WTC11 (cell line): ENCODE results near the gene AP4M1. TPM values are rescaled to one million over a fixed set of nuclear protein-coding genes. Genes with fewer than 3 reads are reported as not detected.

ENCODE experiments used
- ATAC-seq: fragments of 200-7000 bp; cut with Tn5 transposase; 2 replicates; pipeline ENCODE4 v1.10.0; 2021; ENCODE audit warnings: mild to moderate bottlenecking, moderate library complexity
- CTCF ChIA-PET: fragments of 300-600 bp; sonication (Branson Sonifier 250); formaldehyde crosslinking; loops from one replicate; lab custom pipeline; 2021; ENCODE audit warnings: antibody characterized with exemption; lab: Charles Lee
- POLR2A ChIA-PET: fragments of 350-600 bp; sonication (Branson Sonifier 250); formaldehyde crosslinking; loops from one replicate; lab custom pipeline; 2021; ENCODE audit warnings: antibody characterized with exemption; lab: Charles Lee
- DNase-seq: peaks from one replicate; pipeline ENCODE4 v3.0.0; 2021; ENCODE audit warnings: low spot score
- H3K27ac Mint-ChIP-seq: 2 replicates; pipeline ENCODE4 v1.8.0; 2021; ENCODE audit warnings: mixed read lengths
- H3K27me3 Mint-ChIP-seq: 2 replicates; pipeline ENCODE4 v1.8.0; 2021; ENCODE audit warnings: low read depth, mild to moderate bottlenecking, moderate library complexity, mixed read lengths
- H3K36me3 Mint-ChIP-seq: 2 replicates; pipeline ENCODE4 v1.8.0; 2021; ENCODE audit warnings: mixed read lengths
- H3K4me1 Mint-ChIP-seq: 2 replicates; pipeline ENCODE4 v1.8.0; 2022; ENCODE audit warnings: mixed read lengths
- H3K4me3 Mint-ChIP-seq: 2 replicates; pipeline ENCODE4 v1.8.0; 2021; ENCODE audit warnings: mild to moderate bottlenecking, moderate library complexity, mixed read lengths
- H3K9me3 Mint-ChIP-seq: 2 replicates; pipeline ENCODE4 v1.8.0; 2021; ENCODE audit warnings: mixed read lengths
- ATF3 ChIP-seq: sonication (generic); formaldehyde crosslinking; conservative IDR thresholded peaks from 2 replicates; pipeline ENCODE4 v1.8.1; 2022; ENCODE audit warnings: mild to moderate bottlenecking, missing genetic modification reagents
- CREB1 ChIP-seq: sonication (generic); formaldehyde crosslinking; IDR thresholded peaks from 2 replicates; pipeline ENCODE4 v1.8.0; 2023; ENCODE audit warnings: mild to moderate bottlenecking, missing genetic modification reagents
- E2F5 ChIP-seq: sonication (generic); formaldehyde crosslinking; IDR thresholded peaks from 2 replicates; pipeline ENCODE4 v1.8.1; 2022; ENCODE audit warnings: mild to moderate bottlenecking, moderate library complexity, missing genetic modification reagents
- ELF4 ChIP-seq: sonication (generic); formaldehyde crosslinking; IDR thresholded peaks from 2 replicates; pipeline ENCODE4 v1.8.1; 2022; ENCODE audit warnings: low read depth, mild to moderate bottlenecking, moderate library complexity, missing genetic modification reagents
- ETV6 ChIP-seq: sonication (generic); formaldehyde crosslinking; IDR thresholded peaks from 2 replicates; pipeline ENCODE4 v1.8.1; 2022; ENCODE audit warnings: mild to moderate bottlenecking, missing genetic modification reagents
- FOXK1 ChIP-seq: sonication (generic); formaldehyde crosslinking; IDR thresholded peaks from 2 replicates; pipeline ENCODE4 v1.8.0; 2022; ENCODE audit warnings: mild to moderate bottlenecking, moderate library complexity, missing genetic modification reagents
- JAZF1 ChIP-seq: fragments of 250-450 bp; sonication (Bioruptor Pico); IDR thresholded peaks from 2 replicates; pipeline ENCODE4 v1.9.0; 2021; ENCODE audit warnings: moderate library complexity, mild to moderate bottlenecking, inconsistent platforms
- MLX ChIP-seq: sonication (generic); formaldehyde crosslinking; IDR thresholded peaks from 2 replicates; pipeline ENCODE4 v1.8.1; 2023; ENCODE audit warnings: mild to moderate bottlenecking, missing genetic modification reagents, moderate library complexity
- MXD4 ChIP-seq: fragments of 250-450 bp; sonication (Bioruptor Pico); IDR thresholded peaks from 2 replicates; pipeline ENCODE4 v1.8.0; 2021; ENCODE audit warnings: mild to moderate bottlenecking, moderate library complexity, borderline replicate concordance
- MYBL2 ChIP-seq: sonication (generic); formaldehyde crosslinking; IDR thresholded peaks from 2 replicates; pipeline ENCODE4 v1.8.1; 2023; ENCODE audit warnings: mild to moderate bottlenecking, moderate library complexity, missing genetic modification reagents
- NFATC4 ChIP-seq: fragments of 250-450 bp; sonication (Bioruptor Pico); IDR thresholded peaks from 2 replicates; pipeline ENCODE4 v1.9.0; 2021; ENCODE audit warnings: mild to moderate bottlenecking
- NFE2L1 ChIP-seq: sonication (generic); formaldehyde crosslinking; IDR thresholded peaks from 2 replicates; pipeline ENCODE4 v1.8.1; 2023; ENCODE audit warnings: missing genetic modification reagents
- NFYB ChIP-seq: sonication (generic); formaldehyde crosslinking; conservative IDR thresholded peaks from 2 replicates; pipeline ENCODE4 v1.8.0; 2022; ENCODE audit warnings: low read depth, missing genetic modification reagents
- NR1H2 ChIP-seq: sonication (generic); formaldehyde crosslinking; IDR thresholded peaks from 2 replicates; pipeline ENCODE4 v1.9.0; 2021; ENCODE audit warnings: mild to moderate bottlenecking, moderate library complexity, missing genetic modification reagents
- OVOL2 ChIP-seq: fragments of 250-450 bp; sonication (Bioruptor Pico); IDR thresholded peaks from 2 replicates; pipeline ENCODE4 v1.9.0; 2021; ENCODE audit warnings: mild to moderate bottlenecking, borderline replicate concordance
- SMAD4 ChIP-seq: sonication (generic); formaldehyde crosslinking; IDR thresholded peaks from 2 replicates; pipeline ENCODE4 v1.8.0; 2022; ENCODE audit warnings: mild to moderate bottlenecking, missing genetic modification reagents
- SOX15 ChIP-seq: fragments of 250-450 bp; sonication (Bioruptor Pico); IDR thresholded peaks from 2 replicates; pipeline ENCODE4 v1.9.0; 2021; ENCODE audit warnings: mild to moderate bottlenecking
- TCF7 ChIP-seq: sonication (generic); formaldehyde crosslinking; IDR thresholded peaks from 2 replicates; pipeline ENCODE4 v1.8.0; 2022; ENCODE audit warnings: mild to moderate bottlenecking, low read depth, missing genetic modification reagents, moderate library complexity
- ZNF121 ChIP-seq: sonication (generic); formaldehyde crosslinking; IDR thresholded peaks from 2 replicates; pipeline ENCODE4 v1.8.0; 2023; ENCODE audit warnings: missing genetic modification reagents
- ZNF138 ChIP-seq: sonication (generic); formaldehyde crosslinking; conservative IDR thresholded peaks from 2 replicates; pipeline ENCODE4 v1.8.1; 2022; ENCODE audit warnings: mild to moderate bottlenecking, moderate library complexity, missing genetic modification reagents
- ZNF416 ChIP-seq: fragments of 250-450 bp; sonication (Bioruptor Pico); IDR thresholded peaks from 2 replicates; pipeline ENCODE4 v1.9.0; 2021; ENCODE audit warnings: mild to moderate bottlenecking, inconsistent platforms
- ZNF423 ChIP-seq: fragments of 250-450 bp; sonication (Bioruptor Pico); IDR thresholded peaks from 2 replicates; pipeline ENCODE4 v2.1.2; 2022; ENCODE audit warnings: mild to moderate bottlenecking, moderate library complexity
- ZNF512 ChIP-seq: sonication (generic); formaldehyde crosslinking; IDR thresholded peaks from 2 replicates; pipeline ENCODE4 v1.8.1; 2022; ENCODE audit warnings: missing genetic modification reagents, borderline replicate concordance
- total RNA-seq: library from RNA; stranded (reverse); gene quantifications from 3 replicates; pipeline ENCODE4 v1.2.3, GENCODE V29; 2021
- TF ChIP-seq, protein P1 (sequence below): fragments of 250-450 bp; sonication (Bioruptor Pico); IDR thresholded peaks from 2 replicates; pipeline ENCODE4 v1.9.0; 2021; ENCODE audit warnings: mild to moderate bottlenecking, borderline replicate concordance
- TF ChIP-seq, protein P2 (sequence below): sonication (generic); formaldehyde crosslinking; IDR thresholded peaks from 2 replicates; pipeline ENCODE4 v1.8.1; 2023; ENCODE audit warnings: mild to moderate bottlenecking, moderate library complexity, missing genetic modification reagents
- TF ChIP-seq, protein P3 (sequence below): fragments of 250-450 bp; sonication (Bioruptor Pico); IDR thresholded peaks from 2 replicates; pipeline ENCODE4 v1.9.0; 2021; ENCODE audit warnings: mild to moderate bottlenecking

AP4M1 gene
- total RNA-seq, 1 experiment from 2014 or later = 18.0 TPM

- Mint-ChIP-seq H3K4me1 (peaks cover 18% of the 10 kb centered on the region), H3K9me3 (no peaks in the 10 kb centered on the region), H3K4me3 (peak overlapping the region; percentile 99), H3K27ac (peak overlapping the region; percentile 99), H3K27me3 (peaks cover 15% of the 10 kb centered on the region), H3K36me3 (peaks cover 2% of the 10 kb centered on the region; the same call in 1 of the 2 replicates)
- ATAC-seq (peak; percentile 4; the same call in 1 of the 2 replicates), DNase-seq (no peak)
- CTCF ChIA-PET = interaction anchor here (0.6 to 2.1 kb wide), 5 partner anchors 13 to 702 kb away, joined by 3 to 5 read pairs (median 3); partner anchors contain the start of gene AP4M1
- POLR2A ChIA-PET = interaction anchor here (0.6 to 2.3 kb wide), 6 partner anchors 15 to 529 kb away, joined by 3 to 21 read pairs (median 3); partner anchors contain the start of genes AP4M1, LAMTOR4, MCM7 and TMEM225B
- no peak for TF ChIP-seq CREB1
- TF ChIP-seq NFE2L1 (CRISPR knock-in tag) = 0 out of 2 replicates have a peak, but pooled peaks have one; percentile 47
- TF ChIP-seq, protein P1, sequence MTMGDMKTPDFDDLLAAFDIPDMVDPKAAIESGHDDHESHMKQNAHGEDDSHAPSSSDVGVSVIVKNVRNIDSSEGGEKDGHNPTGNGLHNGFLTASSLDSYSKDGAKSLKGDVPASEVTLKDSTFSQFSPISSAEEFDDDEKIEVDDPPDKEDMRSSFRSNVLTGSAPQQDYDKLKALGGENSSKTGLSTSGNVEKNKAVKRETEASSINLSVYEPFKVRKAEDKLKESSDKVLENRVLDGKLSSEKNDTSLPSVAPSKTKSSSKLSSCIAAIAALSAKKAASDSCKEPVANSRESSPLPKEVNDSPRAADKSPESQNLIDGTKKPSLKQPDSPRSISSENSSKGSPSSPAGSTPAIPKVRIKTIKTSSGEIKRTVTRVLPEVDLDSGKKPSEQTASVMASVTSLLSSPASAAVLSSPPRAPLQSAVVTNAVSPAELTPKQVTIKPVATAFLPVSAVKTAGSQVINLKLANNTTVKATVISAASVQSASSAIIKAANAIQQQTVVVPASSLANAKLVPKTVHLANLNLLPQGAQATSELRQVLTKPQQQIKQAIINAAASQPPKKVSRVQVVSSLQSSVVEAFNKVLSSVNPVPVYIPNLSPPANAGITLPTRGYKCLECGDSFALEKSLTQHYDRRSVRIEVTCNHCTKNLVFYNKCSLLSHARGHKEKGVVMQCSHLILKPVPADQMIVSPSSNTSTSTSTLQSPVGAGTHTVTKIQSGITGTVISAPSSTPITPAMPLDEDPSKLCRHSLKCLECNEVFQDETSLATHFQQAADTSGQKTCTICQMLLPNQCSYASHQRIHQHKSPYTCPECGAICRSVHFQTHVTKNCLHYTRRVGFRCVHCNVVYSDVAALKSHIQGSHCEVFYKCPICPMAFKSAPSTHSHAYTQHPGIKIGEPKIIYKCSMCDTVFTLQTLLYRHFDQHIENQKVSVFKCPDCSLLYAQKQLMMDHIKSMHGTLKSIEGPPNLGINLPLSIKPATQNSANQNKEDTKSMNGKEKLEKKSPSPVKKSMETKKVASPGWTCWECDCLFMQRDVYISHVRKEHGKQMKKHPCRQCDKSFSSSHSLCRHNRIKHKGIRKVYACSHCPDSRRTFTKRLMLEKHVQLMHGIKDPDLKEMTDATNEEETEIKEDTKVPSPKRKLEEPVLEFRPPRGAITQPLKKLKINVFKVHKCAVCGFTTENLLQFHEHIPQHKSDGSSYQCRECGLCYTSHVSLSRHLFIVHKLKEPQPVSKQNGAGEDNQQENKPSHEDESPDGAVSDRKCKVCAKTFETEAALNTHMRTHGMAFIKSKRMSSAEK (CRISPR knock-in tag) = no peak
- TF ChIP-seq ATF3 (CRISPR knock-in tag) = no peak
- TF ChIP-seq E2F5 = 0 out of 2 replicates have a peak, but pooled peaks have one; percentile 53
- TF ChIP-seq FOXK1 (CRISPR knock-in tag) = 0 out of 2 replicates have a peak, but pooled peaks have one; percentile 13
- no peak for TF ChIP-seq SMAD4 (CRISPR knock-in tag)
- TF ChIP-seq, protein P2, sequence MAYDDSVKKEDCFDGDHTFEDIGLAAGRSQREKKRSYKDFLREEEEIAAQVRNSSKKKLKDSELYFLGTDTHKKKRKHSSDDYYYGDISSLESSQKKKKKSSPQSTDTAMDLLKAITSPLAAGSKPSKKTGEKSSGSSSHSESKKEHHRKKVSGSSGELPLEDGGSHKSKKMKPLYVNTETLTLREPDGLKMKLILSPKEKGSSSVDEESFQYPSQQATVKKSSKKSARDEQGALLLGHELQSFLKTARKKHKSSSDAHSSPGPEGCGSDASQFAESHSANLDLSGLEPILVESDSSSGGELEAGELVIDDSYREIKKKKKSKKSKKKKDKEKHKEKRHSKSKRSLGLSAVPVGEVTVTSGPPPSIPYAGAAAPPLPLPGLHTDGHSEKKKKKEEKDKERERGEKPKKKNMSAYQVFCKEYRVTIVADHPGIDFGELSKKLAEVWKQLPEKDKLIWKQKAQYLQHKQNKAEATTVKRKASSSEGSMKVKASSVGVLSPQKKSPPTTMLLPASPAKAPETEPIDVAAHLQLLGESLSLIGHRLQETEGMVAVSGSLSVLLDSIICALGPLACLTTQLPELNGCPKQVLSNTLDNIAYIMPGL (CRISPR knock-in tag) = no peak
- TF ChIP-seq ELF4 = no peak
- TF ChIP-seq ZNF121 (CRISPR knock-in tag) = peak; percentile 54; the same call in 1 of the 2 replicates
- no peak for TF ChIP-seq ETV6 (CRISPR knock-in tag)
- TF ChIP-seq MYBL2 (CRISPR knock-in tag) = no peak
- TF ChIP-seq ZNF416 (CRISPR knock-in tag) = no peak
- TF ChIP-seq JAZF1 (CRISPR knock-in tag) = no peak
- no peak for TF ChIP-seq OVOL2 (CRISPR knock-in tag)
- no peak for TF ChIP-seq NFATC4 (CRISPR knock-in tag)
- no peak for TF ChIP-seq NR1H2 (CRISPR knock-in tag)
- TF ChIP-seq, protein P3, sequence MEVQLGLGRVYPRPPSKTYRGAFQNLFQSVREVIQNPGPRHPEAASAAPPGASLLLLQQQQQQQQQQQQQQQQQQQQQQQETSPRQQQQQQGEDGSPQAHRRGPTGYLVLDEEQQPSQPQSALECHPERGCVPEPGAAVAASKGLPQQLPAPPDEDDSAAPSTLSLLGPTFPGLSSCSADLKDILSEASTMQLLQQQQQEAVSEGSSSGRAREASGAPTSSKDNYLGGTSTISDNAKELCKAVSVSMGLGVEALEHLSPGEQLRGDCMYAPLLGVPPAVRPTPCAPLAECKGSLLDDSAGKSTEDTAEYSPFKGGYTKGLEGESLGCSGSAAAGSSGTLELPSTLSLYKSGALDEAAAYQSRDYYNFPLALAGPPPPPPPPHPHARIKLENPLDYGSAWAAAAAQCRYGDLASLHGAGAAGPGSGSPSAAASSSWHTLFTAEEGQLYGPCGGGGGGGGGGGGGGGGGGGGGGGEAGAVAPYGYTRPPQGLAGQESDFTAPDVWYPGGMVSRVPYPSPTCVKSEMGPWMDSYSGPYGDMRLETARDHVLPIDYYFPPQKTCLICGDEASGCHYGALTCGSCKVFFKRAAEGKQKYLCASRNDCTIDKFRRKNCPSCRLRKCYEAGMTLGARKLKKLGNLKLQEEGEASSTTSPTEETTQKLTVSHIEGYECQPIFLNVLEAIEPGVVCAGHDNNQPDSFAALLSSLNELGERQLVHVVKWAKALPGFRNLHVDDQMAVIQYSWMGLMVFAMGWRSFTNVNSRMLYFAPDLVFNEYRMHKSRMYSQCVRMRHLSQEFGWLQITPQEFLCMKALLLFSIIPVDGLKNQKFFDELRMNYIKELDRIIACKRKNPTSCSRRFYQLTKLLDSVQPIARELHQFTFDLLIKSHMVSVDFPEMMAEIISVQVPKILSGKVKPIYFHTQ (CRISPR knock-in tag) = no peak
- TF ChIP-seq ZNF138 (CRISPR knock-in tag) = no peak
- no peak for TF ChIP-seq TCF7
- TF ChIP-seq ZNF423 = no peak
- TF ChIP-seq ZNF512 (CRISPR knock-in tag) = no peak
- no peak for TF ChIP-seq MLX (CRISPR knock-in tag)
- no peak for TF ChIP-seq SOX15 (CRISPR knock-in tag)
- TF ChIP-seq MXD4 (CRISPR knock-in tag) = no peak
- 0 out of 2 replicates have a peak, but pooled peaks have one; percentile 7 for TF ChIP-seq NFYB (CRISPR knock-in tag)
Observed at GRCh38 chr7:100126239-100126930, 24.9 kb downstream of the AP4M1 start.
